Measurements from ENCODE around the gene ECHDC1. TPM values are rescaled to one million over a fixed set of nuclear protein-coding genes. Genes with fewer than 3 reads are reported as not detected.

Gene ECHDC1
- total RNA-seq, 1 experiment from 2014 or later: 47.2 TPM

DNA sequence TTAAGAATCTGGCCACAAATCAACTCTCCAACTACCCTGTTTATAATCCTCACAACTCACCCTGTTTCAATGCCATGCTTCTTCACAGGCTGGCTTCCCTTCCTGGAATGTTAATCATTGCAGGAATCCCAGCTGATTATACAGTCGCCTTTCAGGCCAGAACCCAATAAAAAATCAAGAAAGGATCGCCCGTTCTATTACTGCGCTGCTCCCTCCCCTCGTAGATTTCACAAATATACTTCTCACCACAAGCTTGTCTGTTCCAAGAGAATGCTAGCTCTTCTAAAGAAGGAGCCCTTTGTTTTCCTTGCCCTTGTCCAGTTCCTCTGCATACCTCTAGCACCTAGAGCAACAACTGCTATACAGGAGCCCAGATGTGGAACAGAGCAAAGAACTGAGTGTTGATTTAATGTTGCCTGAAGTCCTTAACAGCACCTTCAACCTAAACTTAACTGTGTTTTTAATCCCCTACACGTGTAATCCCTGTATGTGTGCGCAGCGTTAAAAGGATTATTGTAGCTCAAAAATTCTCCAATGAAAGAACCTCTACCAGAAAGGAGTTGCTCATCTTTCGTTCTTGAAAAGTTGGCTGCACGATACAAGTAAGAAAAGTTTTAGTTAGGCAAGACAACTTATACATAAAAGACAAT is 988 bp downstream of the ECHDC1 start:
- no peak overlapping the region for H2AFZ ChIP-seq (ENCODE audit: low read depth, low read length, poor library complexity, severe bottlenecking)
- POLR2A ChIA-PET: no interaction called here
- no peaks in the 10 kb centered on the region for H3K27me3 ChIP-seq (ENCODE audit: insufficient read depth, low read length)
- TSS peak; percentile 56 for BruUV-seq (replicated peaks)
- RAD21 ChIA-PET (ENCODE audit: low non-redundant PET in 1 of 2, low total read pairs in 2 of 2, uncharacterized antibody in 2 of 2, unreplicated experiment in 2 of 2): no interaction called here
- peak overlapping the region; percentile 85 for H3K27ac ChIP-seq (ENCODE audit: low read depth, low read length)
- intact Hi-C loops (cut with micrococcal nuclease): no loop called here
- peak overlapping the region; percentile 92 for H3K4me2 ChIP-seq (ENCODE audit: low read length)
- peaks cover 14 to 30% of the 10 kb centered on the region in 2 experiments for H3K4me1 ChIP-seq (ENCODE audit: control insufficient read depth in 1 of 2, insufficient read depth in 2 of 2, low read length in 2 of 2)
- no peaks in the 10 kb centered on the region for H3K9me3 ChIP-seq (ENCODE audit: control insufficient read depth in 1 of 2, insufficient read depth in 1 of 2, low read depth in 1 of 2, low read length in 2 of 2)
- DNase-seq (ENCODE audit: low read depth, low spot score): no peak
- peak overlapping the region; percentile 80 to 92 for H3K4me3 ChIP-seq (replicated peaks in 1 of 2; ENCODE audit: low read depth in 1 of 2, low read length in 2 of 2)
- no peaks in the 10 kb centered on the region for H4K20me1 ChIP-seq (ENCODE audit: insufficient read depth)
- peaks cover 0 to 4% of the 10 kb centered on the region in 2 experiments; a peak in 1 of 4 replicates for H3K36me3 ChIP-seq (ENCODE audit: control insufficient read depth in 1 of 2, insufficient read depth in 2 of 2, low read length in 2 of 2)
- ATAC-seq: peak; percentile 11; the same call in 1 of the 2 replicates
- peaks cover 82% of the 10 kb centered on the region for H3K79me2 ChIP-seq (ENCODE audit: insufficient read depth, low read length)
- peak overlapping the region; percentile 91 for H3K9ac ChIP-seq (ENCODE audit: low read length)
- CTCF ChIA-PET: no interaction called here
- no peaks in the 10 kb centered on the region for H3K9me2 ChIP-seq (ENCODE audit: insufficient read depth)
- TF ChIP-seq, protein P1, sequence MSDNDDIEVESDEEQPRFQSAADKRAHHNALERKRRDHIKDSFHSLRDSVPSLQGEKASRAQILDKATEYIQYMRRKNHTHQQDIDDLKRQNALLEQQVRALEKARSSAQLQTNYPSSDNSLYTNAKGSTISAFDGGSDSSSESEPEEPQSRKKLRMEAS (IDR thresholded peaks at IDR 0.05): no peak
- TF ChIP-seq SP1 (IDR thresholded peaks at IDR 0.05; ENCODE audit: low read depth) (0 out of 2 replicates have a peak, but pooled peaks have one; percentile 3), EGR1 (IDR thresholded peaks at IDR 0.05; ENCODE audit: low read depth) (no peak), RAD21 (IDR thresholded peaks at IDR 0.05; ENCODE audit: low read depth) (no peak), EZH2phosphoT487 (IDR thresholded peaks at IDR 0.05; ENCODE audit: borderline replicate concordance) (no peak), SRF (IDR thresholded peaks at IDR 0.05; ENCODE audit: low read depth) (no peak), JUND (IDR thresholded peaks at IDR 0.05) (no peak), POLR2A (IDR thresholded peaks at IDR 0.05; ENCODE audit: borderline replicate concordance, extremely low read depth, insufficient read depth, insufficient read length) (no peak), CBX3 (IDR thresholded peaks at IDR 0.05; ENCODE audit: low read depth) (peak; percentile 5; the same call in 1 of the 2 replicates), POLR2AphosphoS5 (IDR thresholded peaks at IDR 0.05; ENCODE audit: low read depth, low read length) (no peak), FOSL1 (IDR thresholded peaks at IDR 0.05; ENCODE audit: low read depth) (no peak; the same call in 1 of the 2 replicates), YY1 (IDR thresholded peaks at IDR 0.05; ENCODE audit: extremely low read depth, insufficient replicate concordance, low read depth, low read length) (no peak), CEBPB (IDR thresholded peaks at IDR 0.05; ENCODE audit: low read depth) (0 out of 2 replicates have a peak, but pooled peaks have one; percentile 2), EZH2 (IDR thresholded peaks at IDR 0.05) (no peak)
- TF ChIP-seq, protein P2, sequence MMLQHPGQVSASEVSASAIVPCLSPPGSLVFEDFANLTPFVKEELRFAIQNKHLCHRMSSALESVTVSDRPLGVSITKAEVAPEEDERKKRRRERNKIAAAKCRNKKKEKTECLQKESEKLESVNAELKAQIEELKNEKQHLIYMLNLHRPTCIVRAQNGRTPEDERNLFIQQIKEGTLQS (IDR thresholded peaks at IDR 0.05): no peak

All from HCT116 (cell line).